Colonic mucosa (tissue), 4 donors: ENCODE data around the gene KIR3DL3. TPM values are rescaled to one million over a fixed set of nuclear protein-coding genes. Genes with fewer than 3 reads are reported as not detected.
"Not testable (repeated sequence)": the region's sequence is repeated elsewhere in the genome, so short reads cannot be mapped to it uniquely, and the experiment has no call there.

Experiments
- DNase-seq: peaks from one replicate; pipeline ENCODE4 v3.0.0-alpha.2; 2020
- H3K27ac ChIP-seq: fragments of 200-600 bp; one replicate; pipeline ENCODE4 v1.8.0; 2021
- H3K27me3 ChIP-seq: fragments of 200-600 bp; one replicate; pipeline ENCODE4 v1.8.0; 2021
- H3K36me3 ChIP-seq: fragments of 200-600 bp; one replicate; pipeline ENCODE4 v1.8.0; 2021
- H3K4me1 ChIP-seq: fragments of 200-600 bp; one replicate; pipeline ENCODE4 v1.8.0; 2021; ENCODE audit warnings: mild to moderate bottlenecking
- H3K4me3 ChIP-seq: fragments of 200-600 bp; one replicate; pipeline ENCODE4 v1.8.0; 2021
- H3K9ac ChIP-seq, 2 donors: one replicate each; pipeline ENCODE4 v1.7.0; 2013; ENCODE audit warnings: control low read depth in 2 of 2, low read depth in 2 of 2, low read length in 2 of 2
- H3K9me3 ChIP-seq: fragments of 200-600 bp; one replicate; pipeline ENCODE4 v1.8.0; 2021
- CTCF ChIP-seq: fragments of 200-600 bp; IDR thresholded peaks from one replicate; pipeline ENCODE4 v1.8.0; 2022; ENCODE audit warnings: antibody characterized with exemption, mild to moderate bottlenecking
- intact Hi-C: fragments of 100-400 bp; cut with DNase I; formaldehyde crosslinking; loops from one replicate; pipeline ENCODE4 v1.14.1; 2022
- total RNA-seq, 2 donors: library from RNA; stranded (reverse); fragmentation: NEBNext Ultra II Directional in 1 of 2; extraction: Animal tissue kit (Norgen Biotek cat#: 25700) in 1 of 2; gene quantifications; one replicate each; pipeline ENCODE4 v1.2.1, GENCODE V29; 2021
- donor health status: healthy.
- donor health status: DM: no; HTN: no; CAD: no.
- donor health status: DM: no; HTN: no; CAD: no.

Gene KIR3DL3
- total RNA-seq, 2 donors from 2014 or later, result not detected

DNA sequence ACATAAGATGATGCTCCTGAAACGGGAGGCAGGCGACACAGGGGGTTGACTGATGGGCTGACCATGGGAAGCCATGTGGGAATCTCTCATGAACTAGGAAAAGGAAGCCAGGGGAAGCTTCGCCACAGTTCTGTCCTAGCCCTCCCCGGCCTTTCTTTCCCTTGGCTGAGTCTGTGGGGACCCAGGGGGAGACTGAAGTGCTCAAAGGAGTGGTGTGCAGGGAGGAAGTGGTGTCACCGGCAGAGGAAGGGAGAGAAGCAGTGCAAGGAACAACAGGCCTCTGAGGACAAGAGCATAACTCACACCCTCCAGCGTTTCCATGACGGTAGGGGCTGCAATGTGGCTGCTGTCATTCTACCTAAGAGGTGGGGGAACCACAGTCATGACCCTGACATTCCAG, 1.1 kb downstream of the KIR3DL3 start:
- Histone ChIP-seq H3K4me3 (no peak overlapping the region), H3K27me3 (no peaks in the 10 kb centered on the region), H3K27ac (no peak overlapping the region), H3K36me3 (no peaks in the 10 kb centered on the region), H3K4me1 (no peaks in the 10 kb centered on the region), H3K9me3 (no peaks in the 10 kb centered on the region), H3K9ac (no peak overlapping the region)
- intact Hi-C loops, result no loop called here
- no peak for TF ChIP-seq CTCF
- no peak for DNase-seq

GRCh38 chr19:54727562-54727961, 3.3 kb downstream of the KIR3DL3 start:
- Histone ChIP-seq H3K9ac (no peak overlapping the region), H3K4me1 (no peaks in the 10 kb centered on the region), H3K9me3 (no peaks in the 10 kb centered on the region), H3K27me3 (no peaks in the 10 kb centered on the region), H3K36me3 (no peaks in the 10 kb centered on the region), H3K4me3 (no peak overlapping the region), H3K27ac (no peak overlapping the region)
- intact Hi-C loops, result no loop called here
- no peak for TF ChIP-seq CTCF
- no peak for DNase-seq

DNA sequence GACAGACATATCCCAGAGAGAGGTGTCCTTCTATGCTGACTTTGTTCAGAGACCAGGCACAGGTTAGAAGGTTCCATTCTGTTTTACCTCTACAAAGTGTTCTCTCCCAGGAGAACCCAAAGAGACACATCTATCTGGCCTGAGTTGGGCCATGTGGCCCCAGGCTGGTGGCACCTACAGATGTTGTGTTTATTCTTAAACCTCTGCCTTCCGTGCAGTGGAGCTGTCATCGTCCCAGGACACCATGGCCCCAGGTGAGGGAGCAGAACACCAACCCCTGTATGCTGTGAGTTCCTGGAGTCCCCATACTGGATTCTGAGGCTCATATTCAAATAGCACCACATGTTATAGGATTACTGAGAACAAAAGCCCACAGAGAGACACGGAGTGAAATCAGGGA, 3.9 kb downstream of the KIR3DL3 start:
- no peak overlapping the region for H3K27ac ChIP-seq
- no peaks in the 10 kb centered on the region for H3K4me1 ChIP-seq
- H3K27me3 ChIP-seq, result no peaks in the 10 kb centered on the region
- no peak for DNase-seq
- intact Hi-C loops, result no loop called here
- H3K9me3 ChIP-seq, result no peaks in the 10 kb centered on the region
- H3K9ac ChIP-seq, result no peak overlapping the region
- no peaks in the 10 kb centered on the region for H3K36me3 ChIP-seq
- TF ChIP-seq CTCF, result no peak
- no peak overlapping the region for H3K4me3 ChIP-seq

DNA sequence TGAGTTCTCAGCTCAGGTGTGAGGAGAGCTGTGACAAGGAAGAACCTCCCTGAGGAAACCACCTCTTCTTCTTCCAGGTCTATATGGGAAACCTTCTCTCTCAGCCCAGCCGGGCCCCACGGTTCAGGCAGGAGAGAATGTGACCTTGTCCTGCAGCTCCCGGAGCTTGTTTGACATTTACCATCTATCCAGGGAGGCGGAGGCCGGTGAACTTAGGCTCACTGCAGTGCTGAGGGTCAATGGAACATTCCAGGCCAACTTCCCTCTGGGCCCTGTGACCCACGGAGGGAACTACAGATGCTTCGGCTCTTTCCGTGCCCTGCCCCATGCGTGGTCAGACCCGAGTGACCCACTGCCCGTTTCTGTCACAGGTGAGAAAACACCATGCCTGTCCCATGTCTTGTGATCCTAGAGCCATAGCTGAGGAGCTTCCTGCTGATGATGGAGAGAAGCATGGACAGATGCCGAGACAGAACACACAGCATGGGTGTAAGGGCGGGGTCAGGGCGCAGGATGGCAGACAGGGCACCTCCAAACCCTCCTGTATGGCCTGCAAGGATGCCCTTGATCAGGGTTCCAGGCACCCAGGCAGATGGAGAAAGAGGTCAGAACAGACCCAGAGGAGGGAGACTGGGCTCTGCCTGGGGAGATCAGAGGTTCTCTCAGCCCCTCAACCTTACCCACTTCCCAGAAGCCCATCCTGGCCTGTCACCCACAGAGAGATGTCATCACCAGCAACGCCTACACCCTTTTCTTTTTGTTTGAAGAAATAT, 5.4 kb downstream of the KIR3DL3 start:
- Histone ChIP-seq H3K27me3 (no peaks in the 10 kb centered on the region), H3K36me3 (no peaks in the 10 kb centered on the region), H3K4me1 (no peaks in the 10 kb centered on the region), H3K27ac (no peak overlapping the region), H3K4me3 (no peak overlapping the region), H3K9ac (no peak overlapping the region), H3K9me3 (no peaks in the 10 kb centered on the region)
- no peak for DNase-seq
- no peak for TF ChIP-seq CTCF
- intact Hi-C loops, result no loop called here

- H3K9me3 ChIP-seq, result no peaks in the 10 kb centered on the region
- H3K27ac ChIP-seq, result no peak overlapping the region
- no peaks in the 10 kb centered on the region for H3K27me3 ChIP-seq
- DNase-seq, result no peak
- H3K36me3 ChIP-seq, result no peaks in the 10 kb centered on the region
- H3K9ac ChIP-seq, result no peak overlapping the region
- intact Hi-C loops, result no loop called here
- H3K4me1 ChIP-seq, result no peaks in the 10 kb centered on the region
- no peak overlapping the region for H3K4me3 ChIP-seq
- no peak for TF ChIP-seq CTCF
These were observed 6.9 kb downstream of the KIR3DL3 start for GRCh38 chr19:54731191-54731590.

GRCh38 chr19:54738306-54738705, 14.1 kb downstream of the KIR3DL3 start, which contains the start of gene KIR2DL3:
Gene KIR2DL3, plus strand, starts transcription at chr19:54738513. Its CDS starts 33 bp downstream, at chr19:54738546.
- intact Hi-C loops, DNase-seq: not testable (repeated sequence)

More at GRCh38 chr19:54738306-54738705, 14.1 kb downstream of the KIR3DL3 start, which contains the start of gene KIR2DL3:
- not testable (repeated sequence) for H3K27ac ChIP-seq, H3K36me3 ChIP-seq, H3K4me3 ChIP-seq, H3K27me3 ChIP-seq, H3K9ac ChIP-seq, H3K4me1 ChIP-seq, H3K9me3 ChIP-seq
